Activated CD4-positive, CD25-positive, alpha-beta regulatory T cell treated with anti-CD3 and anti-CD28 coated beads, Interleukin-2, amount 50 U/mL, for 16 hours (primary cell): ENCODE data around the gene ENPP4.
"Not testable (repeated sequence)": the region's sequence is repeated elsewhere in the genome, so short reads cannot be mapped to it uniquely, and the experiment has no call there.

Source experiments
- DNase-seq: peaks from one replicate; pipeline ENCODE4 v3.0.0-alpha.2; 2020; ENCODE audit warnings: low read depth, low spot score

ENPP4 gene, protein sequence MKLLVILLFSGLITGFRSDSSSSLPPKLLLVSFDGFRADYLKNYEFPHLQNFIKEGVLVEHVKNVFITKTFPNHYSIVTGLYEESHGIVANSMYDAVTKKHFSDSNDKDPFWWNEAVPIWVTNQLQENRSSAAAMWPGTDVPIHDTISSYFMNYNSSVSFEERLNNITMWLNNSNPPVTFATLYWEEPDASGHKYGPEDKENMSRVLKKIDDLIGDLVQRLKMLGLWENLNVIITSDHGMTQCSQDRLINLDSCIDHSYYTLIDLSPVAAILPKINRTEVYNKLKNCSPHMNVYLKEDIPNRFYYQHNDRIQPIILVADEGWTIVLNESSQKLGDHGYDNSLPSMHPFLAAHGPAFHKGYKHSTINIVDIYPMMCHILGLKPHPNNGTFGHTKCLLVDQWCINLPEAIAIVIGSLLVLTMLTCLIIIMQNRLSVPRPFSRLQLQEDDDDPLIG

DNA sequence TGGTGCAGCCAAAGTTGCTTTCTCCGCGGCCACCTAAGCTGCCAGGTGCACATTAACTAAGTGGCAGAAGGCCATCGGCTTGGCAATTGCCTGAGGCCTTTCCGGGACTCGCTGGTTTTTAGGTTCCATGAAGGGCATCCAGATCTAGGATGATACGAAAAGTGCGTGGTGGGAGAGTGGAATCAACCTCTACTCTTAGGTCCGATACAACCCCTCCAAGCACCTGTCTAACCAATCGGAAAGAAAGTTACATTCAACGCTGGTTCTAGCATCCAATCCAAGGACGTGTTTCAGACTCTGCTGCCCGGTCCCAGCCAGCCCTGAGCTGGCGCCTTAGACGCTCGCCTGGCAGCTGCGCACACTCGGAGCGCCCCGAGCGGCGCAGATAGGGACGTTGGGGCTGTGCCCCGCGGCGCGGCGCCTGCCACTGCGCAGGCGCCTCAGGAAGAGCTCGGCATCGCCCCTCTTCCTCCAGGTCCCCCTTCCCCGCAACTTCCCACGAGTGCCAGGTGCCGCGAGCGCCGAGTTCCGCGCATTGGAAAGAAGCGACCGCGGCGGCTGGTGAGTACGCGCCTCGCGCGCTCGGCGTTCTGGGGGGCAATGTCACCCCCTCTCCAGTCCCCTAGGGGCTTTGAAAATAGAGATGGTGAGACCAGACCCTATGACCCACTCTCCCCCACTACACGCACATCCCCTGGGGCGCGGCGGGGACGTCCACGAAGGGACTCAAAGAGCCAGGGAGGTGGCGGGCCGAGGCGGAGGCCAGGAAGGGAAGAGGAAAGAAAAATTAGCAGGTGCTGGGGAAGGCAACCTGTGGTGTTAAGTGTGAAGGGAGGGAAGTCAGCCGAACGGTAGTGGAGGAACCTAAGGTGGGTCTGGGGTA is at the start of gene ENPP4:
TSS of gene ENPP4 (plus strand) at position 361 of the 883 bp plus-strand sequence. CDS start 9,595 bp downstream, outside the sequence.
- DNase-seq, result peak; percentile 73

DNA sequence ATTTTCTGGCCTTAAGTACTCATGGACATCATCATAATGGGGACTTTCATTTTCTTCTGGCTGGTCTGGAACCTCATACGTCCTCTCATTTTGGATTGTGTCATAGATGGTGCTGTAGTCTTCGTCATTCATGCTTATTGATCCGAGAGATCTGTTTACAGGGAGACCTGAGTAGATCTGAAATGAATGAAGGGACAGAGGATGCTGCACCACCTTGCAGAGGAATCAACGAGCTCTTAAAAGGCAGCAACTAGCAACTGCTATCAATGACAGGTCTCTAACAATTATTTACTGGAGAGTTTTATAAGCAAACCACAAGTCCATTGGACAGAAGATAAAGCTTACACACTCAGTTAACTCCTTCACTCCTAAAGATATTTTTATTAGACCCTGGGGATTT is 49.7 kb upstream of the ENPP4 start:
- no peak for DNase-seq

GRCh38 chr6:46085688-46086087 is 44.1 kb upstream of the ENPP4 start:
- not testable (repeated sequence) for DNase-seq

DNA sequence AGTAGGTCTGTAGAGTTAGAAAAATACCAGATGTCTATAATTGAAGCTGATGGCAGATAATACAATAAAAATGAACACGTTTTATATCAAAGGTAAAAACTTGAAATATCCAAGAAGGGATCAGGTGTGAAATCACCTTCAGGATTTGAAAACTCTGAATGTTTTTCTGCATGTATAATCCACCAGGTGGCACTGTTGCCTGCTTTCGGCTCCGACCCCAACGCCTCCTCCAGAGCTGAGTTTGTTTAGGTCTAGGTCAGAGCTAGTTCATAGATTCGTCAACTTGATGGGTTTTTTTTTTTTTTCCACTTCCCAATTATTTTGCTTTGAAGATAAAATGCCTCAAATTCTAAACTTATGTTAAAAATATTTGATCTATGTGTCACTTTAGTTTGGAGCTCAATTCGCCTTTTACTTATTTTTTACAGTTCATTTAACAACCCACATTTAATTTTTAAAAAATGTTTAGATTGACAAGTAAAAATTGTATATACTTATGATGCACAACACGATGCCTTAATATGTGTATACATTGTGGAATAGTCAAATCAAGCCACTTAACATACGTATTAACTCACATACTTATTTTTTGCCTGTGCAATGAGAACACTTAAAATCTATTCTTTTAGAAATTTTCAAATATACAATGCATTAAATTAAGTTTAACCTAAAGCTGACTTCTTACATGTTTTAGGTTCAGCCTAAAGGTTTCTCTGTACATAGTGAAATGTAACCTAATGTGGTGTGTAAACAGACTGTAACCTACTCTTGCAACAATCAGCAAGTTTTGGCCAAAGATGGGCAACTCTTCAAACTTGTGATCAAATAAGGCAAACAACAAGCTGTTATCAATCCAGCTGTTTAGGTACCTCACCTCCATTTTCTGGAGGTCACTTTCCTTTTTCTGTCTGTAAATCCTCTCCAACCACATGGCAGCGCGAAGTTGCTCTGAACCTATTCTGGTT is 39.4 kb upstream of the ENPP4 start:
- peak; percentile 10 for DNase-seq

GRCh38 chr6:46091080-46091478 is 38.7 kb upstream of the ENPP4 start:
- no peak for DNase-seq

DNA sequence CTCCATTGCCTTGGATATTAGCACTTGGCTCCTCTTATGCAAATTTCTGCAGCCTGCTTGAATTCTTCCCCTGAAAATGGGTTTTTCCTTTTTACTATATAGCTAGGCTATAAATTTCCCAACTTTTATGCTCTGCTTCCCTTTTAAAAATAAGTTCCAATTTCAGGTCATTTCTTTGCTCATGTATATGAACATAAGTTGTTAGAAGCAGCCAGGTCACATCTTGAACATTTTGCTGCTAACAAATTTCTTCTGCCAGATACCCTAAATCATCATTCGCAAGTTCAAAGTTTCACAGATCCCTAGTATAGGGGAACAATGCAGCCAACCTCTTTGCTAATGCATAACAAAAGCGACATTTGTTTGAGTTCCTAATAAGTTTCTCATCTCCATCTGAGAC is 34.5 kb upstream of the ENPP4 start:
- DNase-seq, result no peak

DNA sequence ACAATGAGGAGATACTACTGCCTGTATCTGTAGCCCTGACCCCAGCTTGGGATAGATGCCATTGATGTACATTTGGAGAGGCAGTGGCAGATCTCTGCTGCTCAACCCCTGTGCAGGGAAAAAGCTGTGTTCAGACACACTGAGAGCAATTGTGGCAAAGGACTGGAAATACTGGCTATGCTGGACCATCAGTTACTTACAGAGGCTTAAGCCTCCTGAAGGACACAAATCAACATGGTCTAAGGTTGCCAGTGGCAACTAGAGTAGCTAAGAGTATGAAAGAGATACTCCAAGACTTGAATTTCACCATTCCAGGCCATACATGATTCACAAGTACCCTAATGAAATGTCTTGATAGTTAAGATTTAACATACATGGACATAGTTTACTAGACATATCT is 32.4 kb upstream of the ENPP4 start:
- DNase-seq, result no peak

DNA sequence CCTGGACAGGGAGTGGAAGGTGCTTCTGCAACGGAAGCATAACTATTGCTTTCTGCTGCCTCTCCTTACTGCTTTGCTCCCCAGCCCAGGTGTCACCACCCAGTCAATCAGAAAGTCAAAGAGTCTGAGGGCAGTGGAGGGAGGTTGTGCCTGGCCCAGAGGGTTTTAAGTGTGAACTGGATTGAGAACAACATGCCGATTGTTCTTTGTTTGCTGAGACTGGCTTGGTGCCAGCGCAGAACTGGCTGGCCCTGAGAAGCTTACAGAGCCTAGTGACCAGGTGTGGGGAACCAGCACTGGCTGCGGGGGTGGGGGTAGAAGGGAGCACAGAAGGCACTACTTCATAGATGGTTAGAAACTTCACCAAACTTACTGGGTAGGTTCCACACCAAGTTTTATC is 31.1 kb upstream of the ENPP4 start:
- DNase-seq, result no peak

DNA sequence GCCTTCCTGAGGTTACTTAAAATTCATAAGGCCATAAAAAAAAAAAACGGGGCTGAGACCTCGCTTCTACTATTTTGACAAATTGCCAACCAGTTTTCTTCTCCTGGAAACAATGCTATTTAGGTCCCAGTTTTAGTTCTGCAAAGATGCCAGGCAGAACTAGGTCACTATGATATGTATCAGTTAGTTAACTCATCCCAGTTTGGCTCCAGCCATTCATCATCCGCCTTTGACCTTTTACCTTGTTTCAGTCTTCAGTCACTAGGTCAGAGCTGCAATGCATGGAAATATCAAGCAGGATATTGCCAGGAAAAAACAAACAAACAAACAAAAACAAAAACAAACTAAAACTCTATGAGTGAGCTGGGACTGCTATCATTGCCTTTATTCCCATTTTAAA is 29.8 kb upstream of the ENPP4 start:
- no peak for DNase-seq

GRCh38 chr6:46102123-46102522 is 27.7 kb upstream of the ENPP4 start:
- no peak for DNase-seq

GRCh38 chr6:46103441-46104115 is 26.2 kb upstream of the ENPP4 start:
- no peak for DNase-seq

- DNase-seq, result no peak
Measured at GRCh38 chr6:46104209-46104608, 25.6 kb upstream of the ENPP4 start.

GRCh38 chr6:46105568-46105967 is 24.2 kb upstream of the ENPP4 start:
- no peak for DNase-seq

DNA sequence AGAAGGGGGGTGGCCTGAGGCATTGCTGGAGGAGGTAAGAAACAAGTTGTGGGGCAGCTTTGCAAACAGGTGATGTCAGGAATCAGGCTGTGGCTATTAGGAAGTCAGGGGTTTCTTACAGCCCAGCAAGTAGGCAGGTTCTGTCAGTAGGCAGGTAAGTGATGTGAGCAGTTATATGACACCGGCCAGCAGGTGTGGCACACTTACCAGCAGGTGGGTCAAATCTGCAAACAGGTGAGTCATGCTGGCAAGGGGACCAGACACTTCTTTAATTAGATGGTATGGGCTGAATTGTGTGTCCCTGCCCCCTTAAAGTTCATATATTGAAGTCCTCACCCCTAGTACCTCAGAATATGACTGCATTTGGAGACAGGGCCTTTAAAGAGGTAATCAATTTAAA is 16.4 kb upstream of the ENPP4 start:
- DNase-seq, result no peak

GRCh38 chr6:46115634-46116033 is 14.2 kb upstream of the ENPP4 start:
- DNase-seq, result no peak

DNA sequence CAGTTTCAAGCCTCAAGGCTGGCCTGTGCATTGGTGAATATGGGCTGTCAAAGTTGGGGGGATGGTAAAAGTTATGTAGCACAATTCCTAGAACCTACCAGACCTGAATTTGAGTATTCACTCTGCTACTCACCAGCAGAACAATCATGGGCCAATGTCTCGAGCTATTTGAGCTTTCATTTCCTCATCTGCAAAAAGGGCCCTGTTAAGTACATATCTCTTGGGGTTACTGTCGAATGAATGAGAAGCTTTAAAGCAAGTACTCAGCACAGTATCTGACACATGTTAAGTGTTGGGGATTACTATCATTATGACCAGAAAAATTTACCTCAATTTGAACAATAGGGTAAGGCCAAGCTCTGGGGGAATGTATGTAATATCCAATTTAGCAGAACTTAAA is 13.5 kb upstream of the ENPP4 start:
- no peak for DNase-seq

DNA sequence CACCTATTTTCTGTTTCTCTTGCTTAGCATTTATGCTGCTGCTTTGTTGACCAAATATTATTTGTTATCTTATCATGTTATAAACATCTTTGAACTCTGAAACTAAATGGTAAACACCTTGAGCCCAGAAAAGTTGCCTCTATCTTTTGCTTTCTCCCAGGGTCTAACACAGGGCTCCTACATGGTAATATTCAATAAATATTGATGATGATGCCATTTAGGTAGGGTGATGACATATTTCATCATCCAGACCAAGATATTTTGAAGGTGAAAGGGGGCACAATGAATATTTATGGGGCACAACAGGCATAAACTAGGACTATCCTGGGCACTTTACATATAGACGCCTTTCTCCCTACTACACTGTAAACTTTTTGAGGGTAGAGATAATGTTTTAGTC is 11.6 kb upstream of the ENPP4 start:
- no peak for DNase-seq

GRCh38 chr6:46118836-46119235 is 11.0 kb upstream of the ENPP4 start:
- no peak for DNase-seq

- not testable (repeated sequence) for DNase-seq
Measured at GRCh38 chr6:46119679-46120078, 10.1 kb upstream of the ENPP4 start.

GRCh38 chr6:46128476-46128875 is 1.3 kb upstream of the ENPP4 start:
- DNase-seq, result no peak

GRCh38 chr6:46129291-46129628 is 529 bp upstream of the ENPP4 start:
- DNase-seq, result no peak
